Endothelial cell of umbilical vein (primary cell): ENCODE measurements around the gene IFITM2. TPM values are rescaled to one million over a fixed set of nuclear protein-coding genes. Genes with fewer than 3 reads are reported as not detected.

Experiments
- BruUV-seq: library from RNA; stranded (reverse); fragments of 400-500 nt; replicated peaks from 2 replicates; lab custom pipeline; 2021; lab: Mats Ljungman, UMichigan
- CTCF ChIA-PET: fragments of 300-600, 350-600 bp; sonication (Branson Sonifier 250); formaldehyde crosslinking; loops from one replicate; lab custom pipeline; 2021; ENCODE audit warnings: antibody characterized with exemption, inconsistent platforms; lab: Charles Lee
- POLR2A ChIA-PET: fragments of 300-600, 350-600 bp; sonication (Branson Sonifier 250); formaldehyde crosslinking; loops from one replicate; lab custom pipeline; 2021; ENCODE audit warnings: antibody characterized with exemption, inconsistent platforms; lab: Charles Lee
- DNase-seq: peaks from one replicate; pipeline ENCODE4 v3.0.0-alpha.2; 2011; ENCODE audit warnings: low read depth, low spot score
- FAIRE-seq: peaks from 2 replicates; lab custom pipeline; 2011; peaks lifted over from hg19 to GRCh38; lab: Jason Lieb, UNC
- H2AFZ ChIP-seq: 2 replicates; pipeline ENCODE4 v1.6.0; 2012; ENCODE audit warnings: low read depth, low read length, control low read depth, inconsistent platforms
- H3K27ac ChIP-seq: 2 replicates; pipeline ENCODE4 v1.5.1; 2011; ENCODE audit warnings: low read depth, mild to moderate bottlenecking, control low read depth, low read length, moderate library complexity; ENCODE audit not compliant: insufficient read depth
- H3K27me3 ChIP-seq, 2 experiments: 2 replicates each; pipeline versions ENCODE4 v1.6.0 to v1.6.1; 2011; ENCODE audit warnings: low read length in 2 of 2, mixed read lengths in 1 of 2; ENCODE audit not compliant: control insufficient read depth in 2 of 2, insufficient read depth in 2 of 2
- H3K36me3 ChIP-seq, 2 experiments: 2 replicates in 1 of 2; 3 replicates in 1 of 2; pipeline ENCODE4 v1.5.1; 2011; ENCODE audit warnings: low read length in 2 of 2, mild to moderate bottlenecking in 1 of 2, moderate library complexity in 1 of 2; ENCODE audit not compliant: control insufficient read depth in 2 of 2, insufficient read depth in 2 of 2; ENCODE audit errors: extremely low read depth in 1 of 2
- H3K4me1 ChIP-seq: 3 replicates; pipeline ENCODE4 v1.5.1; 2011; ENCODE audit warnings: mild to moderate bottlenecking, low read length; ENCODE audit not compliant: control insufficient read depth, insufficient read depth; ENCODE audit errors: extremely low read depth
- H3K4me2 ChIP-seq: 2 replicates; pipeline ENCODE4 v1.6.1; 2011; ENCODE audit warnings: low read length, control low read depth, mixed read lengths; ENCODE audit not compliant: insufficient read depth
- H3K4me3 ChIP-seq, 3 experiments: fragments of 200-600 bp in 1 of 3; sonication (generic), shearing (Covaris generic) in 1 of 3; replicated peaks in 1 of 3; 2 replicates each; pipeline ENCODE4 v1.5.1; 2011 to 2016; ENCODE audit warnings: control low read depth in 3 of 3, low read length in 3 of 3, mild to moderate bottlenecking in 2 of 3, inconsistent platforms in 1 of 3, low read depth in 1 of 3, moderate library complexity in 1 of 3; ENCODE audit not compliant: insufficient read depth in 1 of 3
- H3K79me2 ChIP-seq: 2 replicates; pipeline ENCODE4 v1.6.0; 2012; ENCODE audit warnings: low read length, inconsistent platforms; ENCODE audit not compliant: control insufficient read depth, insufficient read depth
- H3K9ac ChIP-seq: replicated peaks from 2 replicates; pipeline ENCODE3; 2011; ENCODE audit warnings: low read length, control low read depth; ENCODE audit not compliant: insufficient read depth; ENCODE audit errors: extremely low read depth
- H3K9me1 ChIP-seq: replicated peaks from 3 replicates; pipeline ENCODE4 v1.6.0; 2011; ENCODE audit warnings: mild to moderate bottlenecking, low read length; ENCODE audit not compliant: control insufficient read depth, insufficient read depth; ENCODE audit errors: extremely low read depth
- H3K9me3 ChIP-seq: replicated peaks from 2 replicates; pipeline ENCODE4 v1.5.1; 2012; ENCODE audit warnings: low read length, inconsistent platforms; ENCODE audit not compliant: control insufficient read depth, insufficient read depth
- H4K20me1 ChIP-seq: replicated peaks from 2 replicates; pipeline ENCODE3; 2011; ENCODE audit warnings: mild to moderate bottlenecking, low read length; ENCODE audit not compliant: control insufficient read depth, insufficient read depth; ENCODE audit errors: extremely low read depth
- CTCF ChIP-seq, 2 donors: IDR thresholded peaks; 1 replicate in 1 of 2; 2 replicates in 1 of 2; pipeline ENCODE4 v1.5.1; 2011; ENCODE audit warnings: low read length in 2 of 2, mild to moderate bottlenecking in 2 of 2, moderate library complexity in 2 of 2, control low read depth in 1 of 2, inconsistent platforms in 1 of 2, low read depth in 1 of 2; ENCODE audit not compliant: insufficient read depth in 1 of 2; ENCODE audit errors: extremely low read depth in 1 of 2
- EZH2 ChIP-seq: IDR thresholded peaks from 2 replicates; pipeline ENCODE4 v1.6.1; 2012; ENCODE audit warnings: borderline replicate concordance, low read depth, mild to moderate bottlenecking, moderate library complexity, low read length, inconsistent platforms; ENCODE audit not compliant: severe bottlenecking
- FOS ChIP-seq: IDR thresholded peaks from 2 replicates; pipeline ENCODE4 v1.6.1; 2011; ENCODE audit warnings: mild to moderate bottlenecking, low read length, moderate library complexity, borderline replicate concordance; ENCODE audit not compliant: insufficient read depth
- GATA2 ChIP-seq: IDR thresholded peaks from 2 replicates; pipeline ENCODE4 v1.7.0; 2011; ENCODE audit warnings: low read depth, mild to moderate bottlenecking, moderate library complexity, mixed read lengths, low read length; ENCODE audit not compliant: insufficient read length, insufficient read depth
- JUN ChIP-seq: IDR thresholded peaks from 2 replicates; pipeline ENCODE4 v1.6.1; 2011; ENCODE audit warnings: borderline replicate concordance, low read depth; ENCODE audit not compliant: insufficient read length, insufficient read depth
- MAX ChIP-seq: IDR thresholded peaks from 2 replicates; pipeline ENCODE4 v1.6.1; 2011; ENCODE audit not compliant: insufficient read depth, insufficient read length
- MYC ChIP-seq: IDR thresholded peaks from one replicate; pipeline ENCODE4 v1.6.1; 2011; ENCODE audit warnings: mild to moderate bottlenecking, low read depth, low read length
- POLR2A ChIP-seq: IDR thresholded peaks from 2 replicates; pipeline ENCODE4 v1.6.1; 2012; ENCODE audit warnings: low read depth, mild to moderate bottlenecking, control low read depth, low read length
- POLR2AphosphoS5 ChIP-seq: IDR thresholded peaks from 2 replicates; pipeline ENCODE4 v1.6.1; 2012; ENCODE audit warnings: low read depth, mild to moderate bottlenecking, control low read depth, low read length, moderate library complexity; ENCODE audit not compliant: insufficient read depth
- dilution Hi-C: fragments of 300-500 bp; cut with MboI; formaldehyde crosslinking; loops from one replicate; pipeline ENCODE4 v1.15.0; 2019; ENCODE audit warnings: low sequenced_read_pairs; ENCODE audit not compliant: extremely low pct_ligation_motif_present
- intact Hi-C: fragments of 100-400 bp; cut with micrococcal nuclease; formaldehyde crosslinking; loops from one replicate; pipeline ENCODE4 v1.10.0; 2022
- polyA plus RNA-seq, 4 experiments: library from polyadenylated mRNA; depleted of rRNA in 3 of 4; stranded (reverse) in 3 of 4; unstranded in 1 of 4; fragments of >200 nt; gene quantifications; 2 replicates each; pipeline versions ENCODE4 v1.2.1 to v1.2.3, GENCODE V29; 2011 to 2012; ENCODE audit warnings: missing spikeins in 1 of 4
- total RNA-seq: library from RNA; stranded (reverse); gene quantifications from 2 replicates; pipeline ENCODE4 v1.2.3, GENCODE V29; 2021

Gene IFITM2
- total and polyA plus RNA-seq, 2 donors (not counting 3 experiments of a cell fraction or from before 2014, with no cell fraction given): 219 to 1,135 TPM

DNA sequence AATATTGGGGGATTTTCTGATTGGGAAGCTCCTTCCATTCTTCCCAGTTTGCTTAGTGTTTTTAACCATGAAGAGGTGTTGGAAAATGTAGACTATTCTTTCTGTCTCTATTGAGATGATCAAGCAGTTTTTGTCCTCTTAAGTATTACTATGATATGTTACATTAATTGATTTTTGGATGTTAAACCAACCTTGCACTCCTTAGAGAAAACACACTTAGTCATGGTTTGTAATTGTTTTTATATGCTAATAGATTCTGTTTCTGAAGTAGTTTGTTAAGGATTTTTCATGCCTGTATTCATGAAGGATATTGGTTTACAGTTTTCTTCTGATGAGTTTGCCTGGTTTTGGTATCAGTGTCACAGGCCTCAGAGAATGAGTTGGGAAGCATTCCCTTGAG is 31.4 kb upstream of the IFITM2 start:
- ChIA-PET POLR2A (no interaction called here), CTCF (interaction anchor here (1.8 kb wide), 1 partner anchor 25 kb away, joined by 12 read pairs; no protein-coding TSS in a partner anchor)
- H3K27ac ChIP-seq: no peak overlapping the region
- no peaks in the 10 kb centered on the region for H3K36me3 ChIP-seq
- peaks cover 36 to 57% of the 10 kb centered on the region in 2 experiments for H3K27me3 ChIP-seq
- H3K79me2 ChIP-seq: no peaks in the 10 kb centered on the region
- dilution Hi-C loops: no loop called here
- no peak overlapping the region for H3K4me2 ChIP-seq
- H2AFZ ChIP-seq: no peak overlapping the region
- FAIRE-seq (no peak), DNase-seq (no peak)
- no peak overlapping the region for H3K4me3 ChIP-seq
- H3K9me3 ChIP-seq: no peaks in the 10 kb centered on the region
- H4K20me1 ChIP-seq: no peaks in the 10 kb centered on the region
- BruUV-seq: no TSS peak
- H3K4me1 ChIP-seq: no peaks in the 10 kb centered on the region
- TF ChIP-seq EZH2 (no peak), POLR2A (no peak), CTCF (IDR thresholded peaks at IDR 0.05; ENCODE audit: extremely low read depth in 1 of 2, insufficient read depth in 1 of 2, low read depth in 1 of 2, low read length in 2 of 2) (no peak)
- no peak overlapping the region for H3K9ac ChIP-seq
- intact Hi-C loops: no loop called here
- H3K9me1 ChIP-seq: no peaks in the 10 kb centered on the region

DNA sequence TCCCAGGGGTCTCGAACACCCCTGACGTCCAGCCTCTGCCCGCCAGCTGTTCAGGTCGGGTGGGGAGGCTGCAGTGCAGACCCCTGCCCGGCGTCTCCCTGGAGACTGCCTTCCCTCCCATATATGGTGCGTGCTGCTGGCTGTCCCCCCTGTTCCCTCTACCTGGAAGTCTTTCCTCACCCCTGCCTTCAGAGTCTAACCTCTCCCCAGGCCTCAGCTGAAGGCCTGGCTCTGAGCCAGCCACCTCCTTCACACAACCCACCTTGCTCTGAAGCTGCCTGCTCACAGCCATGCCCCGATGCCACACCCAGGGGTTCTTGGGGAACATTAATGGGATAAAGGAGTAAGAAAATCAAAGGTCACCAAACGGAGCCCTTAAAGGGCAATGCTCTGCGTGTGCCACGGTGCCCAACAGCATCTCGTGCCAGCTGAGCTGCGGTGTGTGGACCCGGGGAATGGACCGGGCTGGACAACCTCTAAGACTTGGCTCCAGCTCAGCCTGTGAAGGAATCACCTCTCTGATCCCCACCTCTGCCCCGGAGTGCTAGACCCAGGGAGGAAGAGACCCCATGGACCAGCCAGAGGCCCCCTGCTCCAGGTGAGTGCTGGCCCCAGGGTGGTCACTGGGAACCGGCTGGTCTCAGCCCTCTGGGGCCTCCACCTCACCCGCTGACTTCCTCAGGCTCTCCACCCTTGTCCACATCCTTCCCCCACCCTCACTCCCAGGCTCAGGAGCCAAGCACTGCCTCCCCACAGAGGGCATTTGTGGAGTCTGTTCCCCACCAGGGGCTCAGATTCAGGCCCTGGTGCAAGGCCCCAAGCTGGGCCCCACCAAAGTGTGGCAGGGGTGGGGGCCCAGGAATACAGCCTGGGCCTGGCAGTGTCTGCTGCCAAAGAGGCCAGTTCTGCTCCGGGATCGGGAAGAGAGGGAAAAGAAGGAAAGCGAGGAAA is 29.3 kb upstream of the IFITM2 start, which contains the start of gene NLRP6:
NLRP6 (plus strand) TSS at position 407 of the 951 bp plus-strand sequence; CDS start at position 570, 163 bp downstream.
- dilution Hi-C loops (no loop called here), intact Hi-C loops (no loop called here)
- Histone ChIP-seq H3K9me1 (no peaks in the 10 kb centered on the region), H3K27me3 (peaks cover 48 to 68% of the 10 kb centered on the region in 2 experiments), H3K36me3 (no peaks in the 10 kb centered on the region), H3K4me3 (no peak within 1 kb of the TSS), H2AFZ (no peak within 1 kb of the TSS), H3K9me3 (no peaks in the 10 kb centered on the region), H3K4me2 (no peak within 1 kb of the TSS), H3K79me2 (no peaks in the 10 kb centered on the region), H3K27ac (no peak within 1 kb of the TSS), H4K20me1 (no peaks in the 10 kb centered on the region), H3K9ac (no peak within 1 kb of the TSS), H3K4me1 (no peaks in the 10 kb centered on the region)
- ChIA-PET POLR2A (no interaction called here), CTCF (interaction anchor here (1.5 kb wide), 1 partner anchor 28 kb away, joined by 5 read pairs; no protein-coding TSS in a partner anchor)
- DNase-seq (no peak), FAIRE-seq (no peak)
- no TSS peak for BruUV-seq
- no peak for TF ChIP-seq MYC
- TF ChIP-seq GATA2: no peak
- no peak for TF ChIP-seq JUN
- TF ChIP-seq POLR2AphosphoS5: no peak
- TF ChIP-seq FOS: no peak
- no peak for TF ChIP-seq MAX
- TF ChIP-seq CTCF (IDR thresholded peaks at IDR 0.05; ENCODE audit: extremely low read depth in 1 of 2, insufficient read depth in 1 of 2, low read depth in 1 of 2, low read length in 2 of 2): no peak
- no peak for TF ChIP-seq POLR2A
- TF ChIP-seq EZH2: no peak
